ENCODE data around the gene MAPKAP1. TPM values are rescaled to one million over a fixed set of nuclear protein-coding genes. Genes with fewer than 3 reads are reported as not detected.
A peak's percentile ranks its signal among the peaks of the same experiment; 100 is the strongest.

MAPKAP1 gene
- total and polyA plus RNA-seq, 2 experiments from 2014 or later, result 68.4 to 98.5 TPM

GRCh38 chr9:125648294-125648693 is 58.7 kb downstream of the MAPKAP1 start:
- Histone ChIP-seq H3K9me2 (ENCODE audit: insufficient read depth) (no peaks in the 10 kb centered on the region), H3F3A (replicated peaks; ENCODE audit: low read depth) (0 out of 2 replicates have a peak, but pooled peaks cover under 1% of the 10 kb centered on the region), H3K4me3 (no peak overlapping the region), H4K20me1 (replicated peaks; ENCODE audit: insufficient read depth) (no peaks in the 10 kb centered on the region), H3K27ac (ENCODE audit: low read depth) (peak overlapping the region; percentile 41), H3K36me3 (ENCODE audit: insufficient read depth) (no peaks in the 10 kb centered on the region), H3K79me2 (replicated peaks; ENCODE audit: insufficient read depth) (peaks cover 84% of the 10 kb centered on the region), H3K4me1 (ENCODE audit: insufficient read depth) (peaks cover 75% of the 10 kb centered on the region), H3K27me3 (ENCODE audit: insufficient read depth) (no peaks in the 10 kb centered on the region), H3K4me2 (no peak overlapping the region), H2AFZ (no peak overlapping the region)
- Mint-ChIP-seq H3K9me3 (no peaks in the 10 kb centered on the region), H3K27me3 (ENCODE audit: insufficient read depth, low read depth, poor library complexity) (peaks cover 9% of the 10 kb centered on the region), H3K4me1 (peaks cover 76% of the 10 kb centered on the region), H3K36me3 (ENCODE audit: low read depth) (no peaks in the 10 kb centered on the region), H3K27ac (peak overlapping the region; percentile 44), H3K4me3 (no peak overlapping the region)
- ATAC-seq, result no peak
- no peak for DNase-seq (ENCODE audit: low spot score)
- no peak for TF ChIP-seq ZNF114 (CRISPR knock-in tag; IDR thresholded peaks at IDR 0.05)
- TF ChIP-seq EZH2phosphoT487 (IDR thresholded peaks at IDR 0.05; ENCODE audit: unreplicated experiment), result no peak
- TF ChIP-seq CREB1 (CRISPR knock-in tag; IDR thresholded peaks at IDR 0.05; ENCODE audit: low read depth), result no peak
- no peak for TF ChIP-seq ZNF462 (CRISPR knock-in tag; IDR thresholded peaks at IDR 0.05)
- no peak for TF ChIP-seq ETS1 (IDR thresholded peaks at IDR 0.05)
- TF ChIP-seq REST (IDR thresholded peaks at IDR 0.05; ENCODE audit: unreplicated experiment), result no peak
- TF ChIP-seq NANOG (IDR thresholded peaks at IDR 0.05; ENCODE audit: borderline replicate concordance), result no peak
- no peak for TF ChIP-seq POLR2AphosphoS5 (IDR thresholded peaks at IDR 0.05; ENCODE audit: low read depth)
- TF ChIP-seq CTCF (conservative IDR thresholded peaks at IDR 0.05; ENCODE audit: low read depth in 2 of 2), result no peak
- no peak for TF ChIP-seq ZNF331 (CRISPR knock-in tag; IDR thresholded peaks at IDR 0.05; ENCODE audit: low read depth)
- TF ChIP-seq EZH2 (IDR thresholded peaks at IDR 0.05; ENCODE audit: low read depth, unreplicated experiment), result no peak
- TF ChIP-seq STAT1 (IDR thresholded peaks at IDR 0.05; ENCODE audit: unreplicated experiment), result no peak

All from GM23338 (cell line).